Esophagus squamous epithelium (tissue), 4 donors: Measurements from ENCODE around the gene CASTOR1.

Source experiments
- POLR2A ChIP-seq, 4 donors: fragments of 450-650 bp; IDR thresholded peaks; one replicate each; pipeline ENCODE4 v1.6.1; 2017; ENCODE audit warnings: antibody characterized with exemption in 4 of 4, mild to moderate bottlenecking in 4 of 4, moderate library complexity in 3 of 4
- TF ChIP-seq, protein P1 (sequence below), 6 experiments: fragments of 450-650 bp in 4 of 6; fragments of 200-600 bp in 2 of 6; sonication (generic) in 2 of 6; IDR thresholded peaks; one replicate each; pipeline ENCODE4 v1.5.1; 2016 to 2019; ENCODE audit warnings: antibody characterized with exemption in 6 of 6, mild to moderate bottlenecking in 4 of 6, moderate library complexity in 4 of 6

DNA sequence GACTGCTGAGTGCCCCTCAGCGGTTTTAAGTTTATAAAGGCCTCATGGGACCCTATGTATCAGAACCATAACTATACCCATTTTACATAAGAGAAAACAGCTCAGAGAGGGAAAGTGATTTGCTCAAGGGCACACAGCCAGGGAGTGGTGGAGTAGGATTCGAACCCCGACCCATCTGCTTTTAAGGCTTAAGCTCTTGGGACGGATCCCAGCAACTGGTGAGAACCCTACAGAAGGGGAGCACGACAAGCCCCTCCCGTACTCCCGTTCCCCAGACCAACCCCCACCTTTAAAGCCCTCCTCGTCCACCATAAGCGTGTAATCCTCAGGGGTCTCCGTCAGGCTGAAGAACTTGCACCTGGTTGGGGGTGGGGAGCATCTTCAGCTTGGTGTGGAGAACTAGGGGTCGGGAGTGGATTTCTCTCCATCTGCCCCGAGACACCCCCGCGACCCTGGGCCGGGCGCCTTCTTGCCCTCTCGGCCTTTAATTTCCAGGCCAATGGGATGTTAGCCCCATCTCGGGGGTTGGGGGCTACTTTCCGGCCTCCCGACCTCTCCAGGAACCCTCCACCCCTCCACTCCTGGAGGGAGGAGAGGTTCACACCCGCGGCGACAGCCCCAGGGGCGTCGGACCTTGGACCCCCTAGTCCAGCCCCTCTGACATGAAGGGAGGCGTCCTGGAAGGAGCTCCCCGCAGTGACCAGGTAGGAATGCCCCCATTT is 725 bp downstream of the CASTOR1 start:
- TF ChIP-seq, protein P1, sequence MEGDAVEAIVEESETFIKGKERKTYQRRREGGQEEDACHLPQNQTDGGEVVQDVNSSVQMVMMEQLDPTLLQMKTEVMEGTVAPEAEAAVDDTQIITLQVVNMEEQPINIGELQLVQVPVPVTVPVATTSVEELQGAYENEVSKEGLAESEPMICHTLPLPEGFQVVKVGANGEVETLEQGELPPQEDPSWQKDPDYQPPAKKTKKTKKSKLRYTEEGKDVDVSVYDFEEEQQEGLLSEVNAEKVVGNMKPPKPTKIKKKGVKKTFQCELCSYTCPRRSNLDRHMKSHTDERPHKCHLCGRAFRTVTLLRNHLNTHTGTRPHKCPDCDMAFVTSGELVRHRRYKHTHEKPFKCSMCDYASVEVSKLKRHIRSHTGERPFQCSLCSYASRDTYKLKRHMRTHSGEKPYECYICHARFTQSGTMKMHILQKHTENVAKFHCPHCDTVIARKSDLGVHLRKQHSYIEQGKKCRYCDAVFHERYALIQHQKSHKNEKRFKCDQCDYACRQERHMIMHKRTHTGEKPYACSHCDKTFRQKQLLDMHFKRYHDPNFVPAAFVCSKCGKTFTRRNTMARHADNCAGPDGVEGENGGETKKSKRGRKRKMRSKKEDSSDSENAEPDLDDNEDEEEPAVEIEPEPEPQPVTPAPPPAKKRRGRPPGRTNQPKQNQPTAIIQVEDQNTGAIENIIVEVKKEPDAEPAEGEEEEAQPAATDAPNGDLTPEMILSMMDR (IDR thresholded peaks at IDR 0.05) = no peak
- TF ChIP-seq POLR2A (IDR thresholded peaks at IDR 0.05) = no peak
